OCI-LY7 (cell line): Measurements from ENCODE around the gene KRTAP2-2. TPM values are rescaled to one million over a fixed set of nuclear protein-coding genes. Genes with fewer than 3 reads are reported as not detected.

ENCODE experiments used
- BruUV-seq: library from RNA; stranded (reverse); fragments of 400-500 nt; replicated peaks from 2 replicates; lab custom pipeline; 2021; lab: Mats Ljungman, UMichigan
- CTCF ChIA-PET: fragments of 300-600 bp; sonication (Branson Sonifier 250); formaldehyde crosslinking; loops from one replicate; lab custom pipeline; 2022; ENCODE audit warnings: antibody characterized with exemption; ENCODE audit not compliant: unreplicated experiment; lab: Charles Lee
- POLR2A ChIA-PET: fragments of 300-600 bp; sonication (Branson Sonifier 250); formaldehyde crosslinking; loops from one replicate; lab custom pipeline; 2022; ENCODE audit warnings: antibody characterized with exemption; lab: Charles Lee
- DNase-seq: peaks from one replicate; pipeline ENCODE4 v3.0.0-alpha.2; 2015; ENCODE audit warnings: low spot score
- H2AFZ ChIP-seq: fragments of 200-600 bp; sonication (generic), shearing (Covaris generic); 2 replicates; pipeline ENCODE4 v1.6.1; 2014; ENCODE audit warnings: mild to moderate bottlenecking, antibody characterized with exemption, low read length, moderate library complexity
- H3K27ac ChIP-seq: fragments of 200-600 bp; sonication (generic); 2 replicates; pipeline ENCODE4 v1.5.1; 2014; ENCODE audit warnings: mixed run types, low read depth, mild to moderate bottlenecking, moderate library complexity, low read length, inconsistent platforms; ENCODE audit not compliant: poor library complexity, severe bottlenecking
- H3K36me3 ChIP-seq: fragments of 200-600 bp; sonication (generic); 2 replicates; pipeline ENCODE4 v1.6.1; 2014; ENCODE audit warnings: mild to moderate bottlenecking, antibody characterized with exemption, low read length, moderate library complexity, mixed read lengths; ENCODE audit not compliant: insufficient read depth
- H3K4me1 ChIP-seq: fragments of 200-600 bp; sonication (generic); 2 replicates; pipeline ENCODE4 v1.5.1; 2014; ENCODE audit warnings: mild to moderate bottlenecking, low read length; ENCODE audit not compliant: insufficient read depth, poor library complexity, severe bottlenecking
- H3K4me2 ChIP-seq: fragments of 200-600 bp; sonication (generic); 2 replicates; pipeline ENCODE4 v1.6.1; 2014; ENCODE audit warnings: mild to moderate bottlenecking, low read length
- H3K4me3 ChIP-seq: fragments of 200-600 bp; sonication (generic); 2 replicates; pipeline ENCODE4 v1.5.1; 2014; ENCODE audit warnings: mild to moderate bottlenecking, low read depth, low read length; ENCODE audit not compliant: poor library complexity, severe bottlenecking
- H3K79me2 ChIP-seq: fragments of 200-600 bp; sonication (generic); 2 replicates; pipeline ENCODE4 v1.6.1; 2016; ENCODE audit warnings: low read depth, mild to moderate bottlenecking, low read length, moderate library complexity, mixed read lengths; ENCODE audit not compliant: insufficient read depth
- H3K9me2 ChIP-seq: fragments of 200-600 bp; sonication (generic); 2 replicates; pipeline ENCODE4 v1.6.1; 2016; ENCODE audit warnings: mild to moderate bottlenecking, low read length, mixed read lengths; ENCODE audit not compliant: insufficient read depth
- H3K9me3 ChIP-seq: fragments of 200-600 bp; sonication (generic); 2 replicates; pipeline ENCODE4 v1.6.1; 2014; ENCODE audit warnings: mild to moderate bottlenecking, mixed run types, low read length, mixed read lengths
- H4K20me1 ChIP-seq: fragments of 200-600 bp; sonication (generic); 2 replicates; pipeline ENCODE4 v1.6.1; 2014; ENCODE audit warnings: mild to moderate bottlenecking, antibody characterized with exemption, low read length, moderate library complexity, mixed read lengths; ENCODE audit not compliant: insufficient read depth
- CTCF ChIP-seq: fragments of 200-600 bp; sonication (generic); conservative IDR thresholded peaks from 2 replicates; pipeline ENCODE4 v1.5.1; 2014; ENCODE audit warnings: mild to moderate bottlenecking, antibody characterized with exemption, low read length, moderate library complexity, mixed read lengths
- EZH2phosphoT487 ChIP-seq: fragments of 200-600 bp; sonication (generic); IDR thresholded peaks from 2 replicates; pipeline ENCODE4 v1.6.1; 2018; ENCODE audit warnings: low read depth, borderline replicate concordance, mild to moderate bottlenecking, mixed run types, antibody characterized with exemption, low read length, moderate library complexity, mixed read lengths
- intact Hi-C: fragments of 100-400 bp; cut with micrococcal nuclease; formaldehyde crosslinking; loops from one replicate; pipeline ENCODE4 v1.10.0; 2022; ENCODE audit not compliant: unreplicated experiment
- total RNA-seq, 2 experiments: library from RNA; depleted of rRNA in 1 of 2; stranded (reverse); fragments of >200 nt in 1 of 2; shearing (Covaris generic) in 1 of 2; gene quantifications; 2 replicates each; pipeline ENCODE4 v1.2.3, GENCODE V29; 2014 to 2022

KRTAP2-2 gene
- total RNA-seq, 2 experiments from 2014 or later = not detected

GRCh38 chr17:41026715-41027471 lies 28.1 kb downstream of the KRTAP2-2 start, which contains the start of gene KRTAP1-5:
Gene KRTAP1-5 (minus strand): TSS chr17:41027208. CDS start chr17:41027155, 53 bp downstream.
- Histone ChIP-seq H3K4me1 (no peaks in the 10 kb centered on the region), H4K20me1 (no peaks in the 10 kb centered on the region), H3K36me3 (no peaks in the 10 kb centered on the region), H3K27ac (no peak within 1 kb of the TSS), H3K79me2 (no peaks in the 10 kb centered on the region), H3K4me3 (no peak within 1 kb of the TSS), H3K4me2 (no peak within 1 kb of the TSS), H2AFZ (no peak within 1 kb of the TSS), H3K9me3 (no peaks in the 10 kb centered on the region), H3K9me2 (no peaks in the 10 kb centered on the region)
- ChIA-PET CTCF (no interaction called here), POLR2A (no interaction called here)
- TF ChIP-seq CTCF (no peak), EZH2phosphoT487 (no peak)
- DNase-seq = no peak
- no TSS peak for BruUV-seq
- intact Hi-C loops = no loop called here

GRCh38 chr17:41024697-41025096 lies 30.3 kb downstream of the KRTAP2-2 start:
- DNase-seq = no peak
- Histone ChIP-seq H3K79me2 (no peaks in the 10 kb centered on the region), H3K4me3 (no peak overlapping the region), H3K9me2 (no peaks in the 10 kb centered on the region), H3K4me2 (no peak overlapping the region), H2AFZ (no peak overlapping the region), H4K20me1 (no peaks in the 10 kb centered on the region), H3K36me3 (no peaks in the 10 kb centered on the region), H3K4me1 (no peaks in the 10 kb centered on the region), H3K9me3 (no peaks in the 10 kb centered on the region), H3K27ac (no peak overlapping the region)
- TF ChIP-seq CTCF (no peak), EZH2phosphoT487 (no peak)
- ChIA-PET POLR2A (interaction anchor here (0.7 kb wide), 1 partner anchor 19 kb away, joined by 3 read pairs; no protein-coding TSS in a partner anchor), CTCF (no interaction called here)
- intact Hi-C loops = no loop called here
- BruUV-seq = no TSS peak

GRCh38 chr17:41020336-41020735 lies 34.7 kb downstream of the KRTAP2-2 start:
- CTCF ChIA-PET = no interaction called here

More at GRCh38 chr17:41020336-41020735, 34.7 kb downstream of the KRTAP2-2 start:
- Histone ChIP-seq H3K79me2 (no peaks in the 10 kb centered on the region), H3K4me3 (no peak overlapping the region), H3K9me3 (no peaks in the 10 kb centered on the region), H3K9me2 (no peaks in the 10 kb centered on the region), H3K36me3 (no peaks in the 10 kb centered on the region), H3K4me1 (no peaks in the 10 kb centered on the region), H3K4me2 (no peak overlapping the region), H4K20me1 (no peaks in the 10 kb centered on the region), H3K27ac (no peak overlapping the region), H2AFZ (no peak overlapping the region)
- DNase-seq = no peak
- POLR2A ChIA-PET = interaction anchor here (0.7 kb wide), 1 partner anchor 70 kb away, joined by 3 read pairs; no protein-coding TSS in a partner anchor
- TF ChIP-seq EZH2phosphoT487 (no peak), CTCF (no peak)
- intact Hi-C loops = no loop called here
- no TSS peak for BruUV-seq
